ENCODE data around the gene GSK3A.

The GSK3A gene

GRCh38 chr19:42275517-42275916, 33.1 kb upstream of the GSK3A start:
- H3K27me3 Mint-ChIP-seq (ENCODE audit: low read depth, poor library complexity): no peaks in the 10 kb centered on the region
- no peak for TF ChIP-seq CTCF (IDR thresholded peaks at IDR 0.05)
- H3K36me3 Mint-ChIP-seq (ENCODE audit: low read depth): peaks cover 14% of the 10 kb centered on the region
- no peak overlapping the region for H3K27ac Mint-ChIP-seq
- H3K9me3 Mint-ChIP-seq: no peaks in the 10 kb centered on the region
- no peak overlapping the region for H3K4me3 Mint-ChIP-seq
- peaks cover 31% of the 10 kb centered on the region for H3K4me1 Mint-ChIP-seq
- DNase-seq: no peak

GRCh38 chr19:42275103-42275502, 32.7 kb upstream of the GSK3A start:
- TF ChIP-seq CTCF (IDR thresholded peaks at IDR 0.05): no peak
- peaks cover 31% of the 10 kb centered on the region for H3K4me1 Mint-ChIP-seq
- no peak for DNase-seq
- no peak overlapping the region for H3K4me3 Mint-ChIP-seq
- no peaks in the 10 kb centered on the region for H3K9me3 Mint-ChIP-seq
- H3K27me3 Mint-ChIP-seq (ENCODE audit: low read depth, poor library complexity): no peaks in the 10 kb centered on the region
- H3K36me3 Mint-ChIP-seq (ENCODE audit: low read depth): peaks cover 14% of the 10 kb centered on the region
- H3K27ac Mint-ChIP-seq: peak overlapping the region; percentile 79

- Mint-ChIP-seq H3K27me3 (ENCODE audit: low read depth, poor library complexity) (no peaks in the 10 kb centered on the region), H3K4me1 (peaks cover 24% of the 10 kb centered on the region), H3K9me3 (no peaks in the 10 kb centered on the region), H3K27ac (no peak overlapping the region), H3K4me3 (no peak overlapping the region), H3K36me3 (ENCODE audit: low read depth) (peaks cover 14% of the 10 kb centered on the region)
- DNase-seq: no peak
- TF ChIP-seq CTCF (IDR thresholded peaks at IDR 0.05): no peak
These were observed 31.8 kb upstream of the GSK3A start for GRCh38 chr19:42274065-42274682.

GRCh38 chr19:42273407-42274064, 31.1 kb upstream of the GSK3A start:
- TF ChIP-seq CTCF (IDR thresholded peaks at IDR 0.05): no peak
- Mint-ChIP-seq H3K27ac (no peak overlapping the region), H3K4me1 (peaks cover 17% of the 10 kb centered on the region), H3K4me3 (no peak overlapping the region), H3K36me3 (ENCODE audit: low read depth) (peaks cover 14% of the 10 kb centered on the region), H3K9me3 (no peaks in the 10 kb centered on the region), H3K27me3 (ENCODE audit: low read depth, poor library complexity) (no peaks in the 10 kb centered on the region)
- no peak for DNase-seq

GRCh38 chr19:42272989-42273406, 30.6 kb upstream of the GSK3A start:
- H3K27ac Mint-ChIP-seq: no peak overlapping the region
- H3K36me3 Mint-ChIP-seq (ENCODE audit: low read depth): peaks cover 14% of the 10 kb centered on the region
- H3K4me3 Mint-ChIP-seq: no peak overlapping the region
- H3K9me3 Mint-ChIP-seq: no peaks in the 10 kb centered on the region
- TF ChIP-seq CTCF (IDR thresholded peaks at IDR 0.05): no peak
- H3K4me1 Mint-ChIP-seq: peaks cover 14% of the 10 kb centered on the region
- no peak for DNase-seq
- H3K27me3 Mint-ChIP-seq (ENCODE audit: low read depth, poor library complexity): no peaks in the 10 kb centered on the region

GRCh38 chr19:42272535-42272897, 30.1 kb upstream of the GSK3A start:
- no peaks in the 10 kb centered on the region for H3K27me3 Mint-ChIP-seq (ENCODE audit: low read depth, poor library complexity)

More at GRCh38 chr19:42272535-42272897, 30.1 kb upstream of the GSK3A start:
- TF ChIP-seq CTCF (IDR thresholded peaks at IDR 0.05): no peak
- no peak overlapping the region for H3K27ac Mint-ChIP-seq
- no peak overlapping the region for H3K4me3 Mint-ChIP-seq
- no peaks in the 10 kb centered on the region for H3K9me3 Mint-ChIP-seq
- peaks cover 14% of the 10 kb centered on the region for H3K36me3 Mint-ChIP-seq (ENCODE audit: low read depth)
- DNase-seq: peak; percentile 5
- peaks cover 16% of the 10 kb centered on the region for H3K4me1 Mint-ChIP-seq
